GM23338 (cell line): Measurements from ENCODE around the gene CCDC24. TPM values are rescaled to one million over a fixed set of nuclear protein-coding genes. Genes with fewer than 3 reads are reported as not detected.

Source experiments
- ATAC-seq: fragments of 200-7000 bp; cut with Tn5 transposase; 3 replicates; pipeline ENCODE4 v1.9.1; 2020
- DNase-seq: peaks from one replicate; pipeline ENCODE4 v3.0.0-alpha.2; 2015; ENCODE audit warnings: low spot score
- H2AFZ ChIP-seq: fragments of 200-600 bp; sonication (generic); 2 replicates; pipeline ENCODE4 v1.8.0; 2016; ENCODE audit warnings: antibody characterized with exemption, mild to moderate bottlenecking, moderate library complexity
- H3F3A ChIP-seq: fragments of 200-600 bp; sonication (generic); replicated peaks from 2 replicates; pipeline ENCODE4 v1.8.0; 2017; ENCODE audit warnings: antibody characterized with exemption, mixed run types, low read depth
- H3K27ac ChIP-seq: fragments of 200-600 bp; sonication (generic); 2 replicates; pipeline ENCODE4 v1.6.1; 2016; ENCODE audit warnings: low read depth
- H3K27me3 ChIP-seq: fragments of 200-600 bp; sonication (generic); 2 replicates; pipeline ENCODE4 v1.8.0; 2016; ENCODE audit warnings: mild to moderate bottlenecking, mixed run types, moderate library complexity; ENCODE audit not compliant: insufficient read depth
- H3K36me3 ChIP-seq: fragments of 200-600 bp; sonication (generic); 2 replicates; pipeline ENCODE4 v1.8.0; 2016; ENCODE audit warnings: mild to moderate bottlenecking; ENCODE audit not compliant: insufficient read depth
- H3K4me1 ChIP-seq: fragments of 200-600 bp; sonication (generic); 2 replicates; pipeline ENCODE4 v1.8.0; 2016; ENCODE audit warnings: mild to moderate bottlenecking, moderate library complexity; ENCODE audit not compliant: insufficient read depth
- H3K4me2 ChIP-seq: fragments of 200-600 bp; sonication (generic); 2 replicates; pipeline ENCODE4 v1.7.1; 2017; ENCODE audit warnings: mixed run types
- H3K4me3 ChIP-seq: fragments of 200-600 bp; sonication (generic); 2 replicates; pipeline ENCODE4 v1.6.1; 2016; ENCODE audit warnings: mixed run types
- H3K79me2 ChIP-seq: fragments of 200-600 bp; sonication (generic); replicated peaks from 2 replicates; pipeline ENCODE4 v1.8.0; 2017; ENCODE audit warnings: mild to moderate bottlenecking; ENCODE audit not compliant: insufficient read depth
- H3K9me2 ChIP-seq: fragments of 200-600 bp; sonication (generic); 2 replicates; pipeline ENCODE4 v1.8.0; 2017; ENCODE audit not compliant: insufficient read depth
- H4K20me1 ChIP-seq: fragments of 200-600 bp; sonication (generic); replicated peaks from 2 replicates; pipeline ENCODE4 v1.8.0; 2017; ENCODE audit warnings: mild to moderate bottlenecking; ENCODE audit not compliant: insufficient read depth
- H3K27ac Mint-ChIP-seq: 2 replicates; pipeline ENCODE4 v1.8.0; 2020; ENCODE audit warnings: inconsistent platforms, mild to moderate bottlenecking, moderate library complexity, mixed read lengths
- H3K27me3 Mint-ChIP-seq: 3 replicates; pipeline ENCODE4 v1.8.0; 2022; ENCODE audit warnings: low read depth, mild to moderate bottlenecking, moderate library complexity, mixed read lengths, inconsistent platforms; ENCODE audit not compliant: insufficient read depth, poor library complexity
- H3K36me3 Mint-ChIP-seq: 3 replicates; pipeline ENCODE4 v1.8.0; 2021; ENCODE audit warnings: low read depth, mild to moderate bottlenecking, inconsistent platforms, moderate library complexity, mixed read lengths
- H3K4me1 Mint-ChIP-seq: 3 replicates; pipeline ENCODE4 v1.8.0; 2020; ENCODE audit warnings: mild to moderate bottlenecking, inconsistent platforms, mixed read lengths
- H3K4me3 Mint-ChIP-seq: 3 replicates; pipeline ENCODE4 v1.8.0; 2021; ENCODE audit warnings: moderate library complexity, mild to moderate bottlenecking, inconsistent platforms, mixed read lengths
- H3K9me3 Mint-ChIP-seq: 3 replicates; pipeline ENCODE4 v1.8.0; 2020; ENCODE audit warnings: moderate library complexity, mild to moderate bottlenecking, inconsistent platforms, mixed read lengths
- CREB1 ChIP-seq: fragments of 250-450 bp; sonication (Bioruptor Pico); IDR thresholded peaks from 2 replicates; pipeline ENCODE4 v1.5.0; 2020; ENCODE audit warnings: low read depth, mild to moderate bottlenecking, moderate library complexity
- EZH2 ChIP-seq: fragments of 200-600 bp; sonication (generic); IDR thresholded peaks from one replicate; pipeline ENCODE4 v1.8.0; 2017; ENCODE audit warnings: antibody characterized with exemption, mild to moderate bottlenecking, low read depth; ENCODE audit not compliant: unreplicated experiment
- EZH2phosphoT487 ChIP-seq: fragments of 200-600 bp; sonication (generic); IDR thresholded peaks from one replicate; pipeline ENCODE4 v1.8.1; 2018; ENCODE audit warnings: antibody characterized with exemption; ENCODE audit not compliant: unreplicated experiment
- JUNB ChIP-seq: IDR thresholded peaks from one replicate; pipeline ENCODE4 v1.6.1; 2016; ENCODE audit warnings: antibody characterized with exemption; ENCODE audit not compliant: unreplicated experiment
- STAT1 ChIP-seq: IDR thresholded peaks from one replicate; pipeline ENCODE4 v1.6.1; 2016; ENCODE audit warnings: antibody characterized with exemption; ENCODE audit not compliant: unreplicated experiment
- ZNF114 ChIP-seq: fragments of 250-450 bp; sonication (Bioruptor Pico); IDR thresholded peaks from 2 replicates; pipeline ENCODE4 v1.5.0; 2020; ENCODE audit warnings: mild to moderate bottlenecking, moderate library complexity
- ZNF331 ChIP-seq: fragments of 250-450 bp; sonication (Bioruptor Pico); IDR thresholded peaks from 2 replicates; pipeline ENCODE4 v1.5.0; 2020; ENCODE audit warnings: low read depth, mild to moderate bottlenecking, moderate library complexity
- polyA plus RNA-seq: library from polyadenylated mRNA; unstranded; fragments of >200 nt; fragmentation: Nextera tagmentation; extraction: Ambion mirVana; gene quantifications from 2 replicates; pipeline ENCODE4 v1.2.1, GENCODE V29; 2016
- total RNA-seq: library from RNA; depleted of rRNA; stranded (reverse); fragments of >200 nt; shearing (Covaris generic); gene quantifications from 2 replicates; pipeline ENCODE4 v1.2.3, GENCODE V29; 2014
- TF ChIP-seq, protein P1 (sequence below), 2 experiments: fragments of 200-600 bp in 1 of 2; sonication (generic) in 1 of 2; conservative IDR thresholded peaks; 2 replicates each; pipeline versions ENCODE4 v1.5.1 to v1.6.1; 2016 to 2017; ENCODE audit warnings: antibody characterized with exemption in 2 of 2, low read depth in 2 of 2, mild to moderate bottlenecking in 2 of 2, moderate library complexity in 1 of 2
- TF ChIP-seq, protein P2 (sequence below): IDR thresholded peaks from one replicate; pipeline ENCODE4 v1.6.1; 2018; ENCODE audit warnings: antibody characterized with exemption; ENCODE audit not compliant: unreplicated experiment
- TF ChIP-seq, protein P3 (sequence below): fragments of 250-450 bp; sonication (Bioruptor Pico); IDR thresholded peaks from 2 replicates; pipeline ENCODE4 v1.5.0; 2020; ENCODE audit warnings: mild to moderate bottlenecking, moderate library complexity

The CCDC24 gene
- total and polyA plus RNA-seq, 2 experiments from 2014 or later = 8.3 to 17.2 TPM

DNA sequence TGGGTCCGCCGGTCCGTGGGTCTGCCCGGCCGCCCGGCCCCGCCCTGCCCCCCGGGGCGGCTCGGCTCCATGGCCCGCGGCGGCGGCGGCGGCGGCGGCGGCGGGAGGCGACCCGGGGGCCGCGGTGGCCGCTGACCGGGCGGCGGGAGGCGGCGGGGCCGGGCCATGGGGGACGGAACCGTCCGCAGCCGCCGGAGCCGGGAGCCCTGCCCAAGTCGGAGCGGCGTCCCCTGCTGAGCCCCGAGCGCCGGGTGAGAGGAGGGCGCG lies 12.2 kb upstream of the CCDC24 start:
- peaks cover 29% of the 10 kb centered on the region; the same call in 1 of the 2 replicates for H3F3A ChIP-seq
- peaks cover 19% of the 10 kb centered on the region for H4K20me1 ChIP-seq
- H3K4me2 ChIP-seq = peak overlapping the region; percentile 84
- Mint-ChIP-seq H3K4me1 (peaks cover 41% of the 10 kb centered on the region), H3K4me3 (no peak overlapping the region; the same call in 2 of the 3 replicates), H3K9me3 (no peaks in the 10 kb centered on the region), H3K27me3 (peaks cover 40% of the 10 kb centered on the region), H3K36me3 (peaks cover 49% of the 10 kb centered on the region), H3K27ac (no peak overlapping the region)
- ATAC-seq = no peak
- H3K4me1 ChIP-seq = peaks cover 18% of the 10 kb centered on the region
- H3K27me3 ChIP-seq = no peaks in the 10 kb centered on the region
- H3K79me2 ChIP-seq = peaks cover 16% of the 10 kb centered on the region
- H3K9me2 ChIP-seq = no peaks in the 10 kb centered on the region
- TF ChIP-seq, protein P1, sequence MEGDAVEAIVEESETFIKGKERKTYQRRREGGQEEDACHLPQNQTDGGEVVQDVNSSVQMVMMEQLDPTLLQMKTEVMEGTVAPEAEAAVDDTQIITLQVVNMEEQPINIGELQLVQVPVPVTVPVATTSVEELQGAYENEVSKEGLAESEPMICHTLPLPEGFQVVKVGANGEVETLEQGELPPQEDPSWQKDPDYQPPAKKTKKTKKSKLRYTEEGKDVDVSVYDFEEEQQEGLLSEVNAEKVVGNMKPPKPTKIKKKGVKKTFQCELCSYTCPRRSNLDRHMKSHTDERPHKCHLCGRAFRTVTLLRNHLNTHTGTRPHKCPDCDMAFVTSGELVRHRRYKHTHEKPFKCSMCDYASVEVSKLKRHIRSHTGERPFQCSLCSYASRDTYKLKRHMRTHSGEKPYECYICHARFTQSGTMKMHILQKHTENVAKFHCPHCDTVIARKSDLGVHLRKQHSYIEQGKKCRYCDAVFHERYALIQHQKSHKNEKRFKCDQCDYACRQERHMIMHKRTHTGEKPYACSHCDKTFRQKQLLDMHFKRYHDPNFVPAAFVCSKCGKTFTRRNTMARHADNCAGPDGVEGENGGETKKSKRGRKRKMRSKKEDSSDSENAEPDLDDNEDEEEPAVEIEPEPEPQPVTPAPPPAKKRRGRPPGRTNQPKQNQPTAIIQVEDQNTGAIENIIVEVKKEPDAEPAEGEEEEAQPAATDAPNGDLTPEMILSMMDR (conservative IDR thresholded peaks at IDR 0.05; ENCODE audit: low read depth in 2 of 2) = no peak
- TF ChIP-seq EZH2phosphoT487 = no peak
- no peak for TF ChIP-seq CREB1 (CRISPR knock-in tag)
- no peak for TF ChIP-seq STAT1
- no peak for TF ChIP-seq EZH2
- no peak for TF ChIP-seq ZNF331
- no peak for TF ChIP-seq ZNF114 (CRISPR knock-in tag)
- no peak for TF ChIP-seq JUNB
- TF ChIP-seq, protein P2, sequence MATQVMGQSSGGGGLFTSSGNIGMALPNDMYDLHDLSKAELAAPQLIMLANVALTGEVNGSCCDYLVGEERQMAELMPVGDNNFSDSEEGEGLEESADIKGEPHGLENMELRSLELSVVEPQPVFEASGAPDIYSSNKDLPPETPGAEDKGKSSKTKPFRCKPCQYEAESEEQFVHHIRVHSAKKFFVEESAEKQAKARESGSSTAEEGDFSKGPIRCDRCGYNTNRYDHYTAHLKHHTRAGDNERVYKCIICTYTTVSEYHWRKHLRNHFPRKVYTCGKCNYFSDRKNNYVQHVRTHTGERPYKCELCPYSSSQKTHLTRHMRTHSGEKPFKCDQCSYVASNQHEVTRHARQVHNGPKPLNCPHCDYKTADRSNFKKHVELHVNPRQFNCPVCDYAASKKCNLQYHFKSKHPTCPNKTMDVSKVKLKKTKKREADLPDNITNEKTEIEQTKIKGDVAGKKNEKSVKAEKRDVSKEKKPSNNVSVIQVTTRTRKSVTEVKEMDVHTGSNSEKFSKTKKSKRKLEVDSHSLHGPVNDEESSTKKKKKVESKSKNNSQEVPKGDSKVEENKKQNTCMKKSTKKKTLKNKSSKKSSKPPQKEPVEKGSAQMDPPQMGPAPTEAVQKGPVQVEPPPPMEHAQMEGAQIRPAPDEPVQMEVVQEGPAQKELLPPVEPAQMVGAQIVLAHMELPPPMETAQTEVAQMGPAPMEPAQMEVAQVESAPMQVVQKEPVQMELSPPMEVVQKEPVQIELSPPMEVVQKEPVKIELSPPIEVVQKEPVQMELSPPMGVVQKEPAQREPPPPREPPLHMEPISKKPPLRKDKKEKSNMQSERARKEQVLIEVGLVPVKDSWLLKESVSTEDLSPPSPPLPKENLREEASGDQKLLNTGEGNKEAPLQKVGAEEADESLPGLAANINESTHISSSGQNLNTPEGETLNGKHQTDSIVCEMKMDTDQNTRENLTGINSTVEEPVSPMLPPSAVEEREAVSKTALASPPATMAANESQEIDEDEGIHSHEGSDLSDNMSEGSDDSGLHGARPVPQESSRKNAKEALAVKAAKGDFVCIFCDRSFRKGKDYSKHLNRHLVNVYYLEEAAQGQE = no peak
- TF ChIP-seq, protein P3, sequence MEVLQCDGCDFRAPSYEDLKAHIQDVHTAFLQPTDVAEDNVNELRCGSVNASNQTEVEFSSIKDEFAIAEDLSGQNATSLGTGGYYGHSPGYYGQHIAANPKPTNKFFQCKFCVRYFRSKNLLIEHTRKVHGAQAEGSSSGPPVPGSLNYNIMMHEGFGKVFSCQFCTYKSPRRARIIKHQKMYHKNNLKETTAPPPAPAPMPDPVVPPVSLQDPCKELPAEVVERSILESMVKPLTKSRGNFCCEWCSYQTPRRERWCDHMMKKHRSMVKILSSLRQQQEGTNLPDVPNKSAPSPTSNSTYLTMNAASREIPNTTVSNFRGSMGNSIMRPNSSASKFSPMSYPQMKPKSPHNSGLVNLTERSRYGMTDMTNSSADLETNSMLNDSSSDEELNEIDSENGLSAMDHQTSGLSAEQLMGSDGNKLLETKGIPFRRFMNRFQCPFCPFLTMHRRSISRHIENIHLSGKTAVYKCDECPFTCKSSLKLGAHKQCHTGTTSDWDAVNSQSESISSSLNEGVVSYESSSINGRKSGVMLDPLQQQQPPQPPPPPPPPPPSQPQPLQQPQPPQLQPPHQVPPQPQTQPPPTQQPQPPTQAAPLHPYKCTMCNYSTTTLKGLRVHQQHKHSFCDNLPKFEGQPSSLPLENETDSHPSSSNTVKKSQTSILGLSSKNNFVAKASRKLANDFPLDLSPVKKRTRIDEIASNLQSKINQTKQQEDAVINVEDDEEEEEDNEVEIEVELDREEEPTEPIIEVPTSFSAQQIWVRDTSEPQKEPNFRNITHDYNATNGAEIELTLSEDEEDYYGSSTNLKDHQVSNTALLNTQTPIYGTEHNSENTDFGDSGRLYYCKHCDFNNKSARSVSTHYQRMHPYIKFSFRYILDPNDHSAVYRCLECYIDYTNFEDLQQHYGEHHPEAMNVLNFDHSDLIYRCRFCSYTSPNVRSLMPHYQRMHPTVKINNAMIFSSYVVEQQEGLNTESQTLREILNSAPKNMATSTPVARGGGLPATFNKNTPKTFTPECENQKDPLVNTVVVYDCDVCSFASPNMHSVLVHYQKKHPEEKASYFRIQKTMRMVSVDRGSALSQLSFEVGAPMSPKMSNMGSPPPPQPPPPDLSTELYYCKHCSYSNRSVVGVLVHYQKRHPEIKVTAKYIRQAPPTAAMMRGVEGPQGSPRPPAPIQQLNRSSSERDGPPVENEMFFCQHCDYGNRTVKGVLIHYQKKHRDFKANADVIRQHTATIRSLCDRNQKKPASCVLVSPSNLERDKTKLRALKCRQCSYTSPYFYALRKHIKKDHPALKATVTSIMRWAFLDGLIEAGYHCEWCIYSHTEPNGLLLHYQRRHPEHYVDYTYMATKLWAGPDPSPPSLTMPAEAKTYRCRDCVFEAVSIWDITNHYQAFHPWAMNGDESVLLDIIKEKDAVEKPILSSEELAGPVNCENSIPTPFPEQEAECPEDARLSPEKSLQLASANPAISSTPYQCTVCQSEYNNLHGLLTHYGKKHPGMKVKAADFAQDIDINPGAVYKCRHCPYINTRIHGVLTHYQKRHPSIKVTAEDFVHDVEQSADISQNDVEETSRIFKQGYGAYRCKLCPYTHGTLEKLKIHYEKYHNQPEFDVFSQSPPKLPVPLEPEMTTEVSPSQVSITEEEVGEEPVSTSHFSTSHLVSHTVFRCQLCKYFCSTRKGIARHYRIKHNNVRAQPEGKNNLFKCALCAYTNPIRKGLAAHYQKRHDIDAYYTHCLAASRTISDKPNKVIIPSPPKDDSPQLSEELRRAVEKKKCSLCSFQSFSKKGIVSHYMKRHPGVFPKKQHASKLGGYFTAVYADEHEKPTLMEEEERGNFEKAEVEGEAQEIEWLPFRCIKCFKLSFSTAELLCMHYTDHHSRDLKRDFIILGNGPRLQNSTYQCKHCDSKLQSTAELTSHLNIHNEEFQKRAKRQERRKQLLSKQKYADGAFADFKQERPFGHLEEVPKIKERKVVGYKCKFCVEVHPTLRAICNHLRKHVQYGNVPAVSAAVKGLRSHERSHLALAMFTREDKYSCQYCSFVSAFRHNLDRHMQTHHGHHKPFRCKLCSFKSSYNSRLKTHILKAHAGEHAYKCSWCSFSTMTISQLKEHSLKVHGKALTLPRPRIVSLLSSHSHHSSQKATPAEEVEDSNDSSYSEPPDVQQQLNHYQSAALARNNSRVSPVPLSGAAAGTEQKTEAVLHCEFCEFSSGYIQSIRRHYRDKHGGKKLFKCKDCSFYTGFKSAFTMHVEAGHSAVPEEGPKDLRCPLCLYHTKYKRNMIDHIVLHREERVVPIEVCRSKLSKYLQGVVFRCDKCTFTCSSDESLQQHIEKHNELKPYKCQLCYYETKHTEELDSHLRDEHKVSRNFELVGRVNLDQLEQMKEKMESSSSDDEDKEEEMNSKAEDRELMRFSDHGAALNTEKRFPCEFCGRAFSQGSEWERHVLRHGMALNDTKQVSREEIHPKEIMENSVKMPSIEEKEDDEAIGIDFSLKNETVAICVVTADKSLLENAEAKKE = no peak
- H3K27ac ChIP-seq = no peak overlapping the region
- no peak for DNase-seq
- no peak overlapping the region for H2AFZ ChIP-seq
- peak overlapping the region; percentile 69 for H3K4me3 ChIP-seq
- H3K36me3 ChIP-seq = 0 out of 2 replicates have a peak, but pooled peaks cover 7% of the 10 kb centered on the region
